Daoy (cell line): Measurements from ENCODE around the gene ARHGAP15. TPM values are rescaled to one million over a fixed set of nuclear protein-coding genes. Genes with fewer than 3 reads are reported as not detected.

Experiments
- DNase-seq: peaks from one replicate; pipeline ENCODE4 v3.0.0-alpha.2; 2015; ENCODE audit warnings: low read depth
- total RNA-seq: library from RNA; depleted of rRNA; stranded (reverse); fragments of >200 nt; shearing (Covaris generic); gene quantifications from 2 replicates; pipeline ENCODE4 v1.2.3, GENCODE V29; 2014

The ARHGAP15 gene
- total RNA-seq, 1 experiment from 2014 or later = 1.4 TPM

GRCh38 chr2:143764261-143764660 is 635.0 kb downstream of the ARHGAP15 start:
- no peak for DNase-seq

GRCh38 chr2:143764706-143765105 is 635.5 kb downstream of the ARHGAP15 start:
- no peak for DNase-seq

GRCh38 chr2:143768991-143769390 is 639.8 kb downstream of the ARHGAP15 start:
- DNase-seq = no peak

GRCh38 chr2:143771939-143772338 is 642.7 kb downstream of the ARHGAP15 start:
- no peak for DNase-seq

- no peak for DNase-seq
These were observed 647.5 kb downstream of the ARHGAP15 start for GRCh38 chr2:143776526-143777297.

- DNase-seq = peak; percentile 30
These were observed 649.8 kb downstream of the ARHGAP15 start for GRCh38 chr2:143779021-143779420.

GRCh38 chr2:143786026-143786765 is 657.0 kb downstream of the ARHGAP15 start:
- no peak for DNase-seq

- DNase-seq = no peak
These were observed 658.5 kb downstream of the ARHGAP15 start for GRCh38 chr2:143787674-143788073.

- no peak for DNase-seq
These were observed 663.4 kb downstream of the ARHGAP15 start for GRCh38 chr2:143792602-143793001.

GRCh38 chr2:143793381-143793780 is 664.2 kb downstream of the ARHGAP15 start:
- no peak for DNase-seq

GRCh38 chr2:143796051-143796450 is 666.8 kb downstream of the ARHGAP15 start:
- DNase-seq = no peak

- no peak for DNase-seq
These were observed 672.3 kb downstream of the ARHGAP15 start for GRCh38 chr2:143801561-143801960.

GRCh38 chr2:143802242-143802641 is 673.0 kb downstream of the ARHGAP15 start:
- DNase-seq = peak; percentile 10

- no peak for DNase-seq
These were observed 673.8 kb downstream of the ARHGAP15 start for GRCh38 chr2:143802871-143803650.

GRCh38 chr2:143803936-143804335 is 674.7 kb downstream of the ARHGAP15 start:
- no peak for DNase-seq

GRCh38 chr2:143805666-143806065 is 676.4 kb downstream of the ARHGAP15 start:
- no peak for DNase-seq

- DNase-seq = no peak
These were observed 678.0 kb downstream of the ARHGAP15 start for GRCh38 chr2:143807192-143807591.

- no peak for DNase-seq
These were observed 678.5 kb downstream of the ARHGAP15 start for GRCh38 chr2:143807671-143808070.

- no peak for DNase-seq
These were observed 678.9 kb downstream of the ARHGAP15 start for GRCh38 chr2:143808166-143808565.

GRCh38 chr2:143815082-143815481 is 685.9 kb downstream of the ARHGAP15 start:
- DNase-seq = no peak

GRCh38 chr2:143816916-143817315 is 687.7 kb downstream of the ARHGAP15 start:
- no peak for DNase-seq
